ENCODE results near the gene PRKCH. TPM values are rescaled to one million over a fixed set of nuclear protein-coding genes. Genes with fewer than 3 reads are reported as not detected.

PRKCH gene
- total and polyA plus RNA-seq, 2 donors (not counting 3 experiments of a cell fraction or from before 2014, with no cell fraction given), result 97.7 to 103 TPM

DNA sequence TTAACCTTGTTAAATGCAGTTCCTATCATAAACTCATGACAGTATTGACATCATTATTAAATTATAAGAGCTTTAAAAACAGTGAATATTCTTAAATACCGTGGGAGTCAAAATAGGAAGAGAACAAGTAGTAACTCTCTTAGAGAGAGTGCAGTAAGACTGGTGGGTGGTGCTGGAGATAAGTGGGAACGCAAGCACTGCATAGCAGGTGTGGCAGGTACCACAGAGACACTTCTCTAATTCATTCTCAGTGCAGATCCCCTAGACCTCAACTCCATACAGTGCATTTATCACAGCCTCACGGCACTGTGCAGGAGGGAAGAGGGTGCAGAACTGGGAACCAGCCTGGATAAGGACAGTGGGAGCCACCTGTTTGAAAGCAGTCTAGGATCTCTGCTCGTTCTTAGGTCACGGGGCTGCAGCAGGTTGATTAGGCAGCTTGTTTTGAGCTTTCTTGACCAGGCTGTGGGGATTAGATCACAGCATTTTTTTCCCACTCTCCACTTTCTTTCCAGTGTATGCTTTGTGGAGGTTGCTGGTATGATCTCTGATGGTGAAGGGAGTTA is 165.6 kb downstream of the PRKCH start:
- no peaks in the 10 kb centered on the region for H3K79me2 ChIP-seq (ENCODE audit: control insufficient read depth, insufficient read depth, low read length)
- H4K20me1 ChIP-seq (replicated peaks; ENCODE audit: control insufficient read depth, extremely low read depth, insufficient read depth, low read length), result no peaks in the 10 kb centered on the region
- dilution Hi-C loops (cut with MboI; ENCODE audit: extremely low pct_ligation_motif_present, low sequenced_read_pairs), result no loop called here
- CTCF ChIA-PET, result interaction anchor here (0.6 kb wide), 1 partner anchor 46 kb away, joined by 5 read pairs; no protein-coding TSS in a partner anchor
- no peak overlapping the region for H3K4me2 ChIP-seq (ENCODE audit: insufficient read depth, low read length)
- no peaks in the 10 kb centered on the region for H3K9me1 ChIP-seq (replicated peaks; ENCODE audit: control insufficient read depth, extremely low read depth, insufficient read depth, low read length)
- H3K4me3 ChIP-seq (replicated peaks in 1 of 3; ENCODE audit: insufficient read depth in 1 of 3, low read depth in 1 of 3, low read length in 3 of 3), result no peak overlapping the region
- no peak overlapping the region for H3K27ac ChIP-seq (ENCODE audit: insufficient read depth, low read depth, low read length)
- no peaks in the 10 kb centered on the region for H3K27me3 ChIP-seq (ENCODE audit: control insufficient read depth in 2 of 2, insufficient read depth in 2 of 2, low read length in 2 of 2)
- H3K9ac ChIP-seq (replicated peaks; ENCODE audit: extremely low read depth, insufficient read depth, low read length), result no peak overlapping the region
- peaks cover 7% of the 10 kb centered on the region for H3K4me1 ChIP-seq (ENCODE audit: control insufficient read depth, extremely low read depth, insufficient read depth, low read length)
- H2AFZ ChIP-seq (ENCODE audit: low read depth, low read length), result no peak overlapping the region
- TF ChIP-seq POLR2AphosphoS5 (IDR thresholded peaks at IDR 0.05; ENCODE audit: insufficient read depth, low read depth, low read length), result no peak
- TF ChIP-seq POLR2A (IDR thresholded peaks at IDR 0.05; ENCODE audit: low read depth, low read length), result no peak
- no peak for TF ChIP-seq JUN (IDR thresholded peaks at IDR 0.05; ENCODE audit: borderline replicate concordance, insufficient read depth, insufficient read length, low read depth)
- TF ChIP-seq, protein P1, sequence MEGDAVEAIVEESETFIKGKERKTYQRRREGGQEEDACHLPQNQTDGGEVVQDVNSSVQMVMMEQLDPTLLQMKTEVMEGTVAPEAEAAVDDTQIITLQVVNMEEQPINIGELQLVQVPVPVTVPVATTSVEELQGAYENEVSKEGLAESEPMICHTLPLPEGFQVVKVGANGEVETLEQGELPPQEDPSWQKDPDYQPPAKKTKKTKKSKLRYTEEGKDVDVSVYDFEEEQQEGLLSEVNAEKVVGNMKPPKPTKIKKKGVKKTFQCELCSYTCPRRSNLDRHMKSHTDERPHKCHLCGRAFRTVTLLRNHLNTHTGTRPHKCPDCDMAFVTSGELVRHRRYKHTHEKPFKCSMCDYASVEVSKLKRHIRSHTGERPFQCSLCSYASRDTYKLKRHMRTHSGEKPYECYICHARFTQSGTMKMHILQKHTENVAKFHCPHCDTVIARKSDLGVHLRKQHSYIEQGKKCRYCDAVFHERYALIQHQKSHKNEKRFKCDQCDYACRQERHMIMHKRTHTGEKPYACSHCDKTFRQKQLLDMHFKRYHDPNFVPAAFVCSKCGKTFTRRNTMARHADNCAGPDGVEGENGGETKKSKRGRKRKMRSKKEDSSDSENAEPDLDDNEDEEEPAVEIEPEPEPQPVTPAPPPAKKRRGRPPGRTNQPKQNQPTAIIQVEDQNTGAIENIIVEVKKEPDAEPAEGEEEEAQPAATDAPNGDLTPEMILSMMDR (IDR thresholded peaks at IDR 0.05; ENCODE audit: extremely low read depth in 1 of 2, insufficient read depth in 1 of 2, low read depth in 1 of 2, low read length in 2 of 2), result no peak
- TF ChIP-seq GATA2 (IDR thresholded peaks at IDR 0.05; ENCODE audit: insufficient read depth, insufficient read length, low read depth, low read length), result no peak
- TF ChIP-seq, protein P2, sequence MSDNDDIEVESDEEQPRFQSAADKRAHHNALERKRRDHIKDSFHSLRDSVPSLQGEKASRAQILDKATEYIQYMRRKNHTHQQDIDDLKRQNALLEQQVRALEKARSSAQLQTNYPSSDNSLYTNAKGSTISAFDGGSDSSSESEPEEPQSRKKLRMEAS (IDR thresholded peaks at IDR 0.05; ENCODE audit: insufficient read depth, insufficient read length), result no peak
- no peak for TF ChIP-seq MYC (IDR thresholded peaks at IDR 0.05; ENCODE audit: low read depth, low read length)
- no peak for TF ChIP-seq FOS (IDR thresholded peaks at IDR 0.05; ENCODE audit: borderline replicate concordance, insufficient read depth, low read length)
- TF ChIP-seq EZH2 (IDR thresholded peaks at IDR 0.05; ENCODE audit: borderline replicate concordance, low read depth, low read length, severe bottlenecking), result no peak
- FAIRE-seq (no peak), DNase-seq (ENCODE audit: low read depth, low spot score) (no peak)
- intact Hi-C loops (cut with micrococcal nuclease), result no loop called here
- POLR2A ChIA-PET, result no interaction called here
- BruUV-seq (replicated peaks), result no TSS peak
- H3K9me3 ChIP-seq (replicated peaks; ENCODE audit: control insufficient read depth, insufficient read depth, low read length), result no peaks in the 10 kb centered on the region
- H3K36me3 ChIP-seq (ENCODE audit: control insufficient read depth in 2 of 2, extremely low read depth in 1 of 2, insufficient read depth in 2 of 2, low read length in 2 of 2), result peaks cover 11 to 29% of the 10 kb centered on the region in 2 experiments
